B cell (primary cell): ENCODE data around the gene LRRN4.

Source experiments
- EZH2 ChIP-seq: IDR thresholded peaks from 2 replicates; pipeline ENCODE4 v1.6.1; 2012; ENCODE audit warnings: borderline replicate concordance, low read depth, mild to moderate bottlenecking, moderate library complexity, low read length; ENCODE audit not compliant: insufficient read depth, poor library complexity, severe bottlenecking
- TF ChIP-seq, protein P1 (sequence below): fragments of 200-600 bp; IDR thresholded peaks from one replicate; pipeline ENCODE4 v1.8.0; 2022; ENCODE audit warnings: antibody characterized with exemption, mild to moderate bottlenecking

DNA sequence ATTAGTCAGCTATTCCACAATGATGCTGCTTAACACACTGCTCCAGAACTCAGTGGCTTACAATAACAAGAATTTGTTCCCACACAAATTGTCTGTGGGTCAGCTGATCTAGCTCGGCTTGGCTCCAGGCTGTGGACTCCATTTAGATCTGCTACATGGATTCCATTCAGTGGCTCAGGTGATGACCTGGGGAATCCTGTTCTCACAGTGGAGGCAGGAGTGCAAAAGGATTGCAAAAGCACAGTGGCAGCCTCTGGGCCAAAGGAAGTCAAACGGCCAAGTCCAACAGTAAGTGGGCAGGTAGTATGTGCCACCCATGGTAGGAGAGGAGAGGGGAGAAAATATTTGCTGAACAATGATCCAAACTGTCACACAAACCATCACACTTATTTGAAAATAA is 15.8 kb upstream of the LRRN4 start:
- TF ChIP-seq, protein P1, sequence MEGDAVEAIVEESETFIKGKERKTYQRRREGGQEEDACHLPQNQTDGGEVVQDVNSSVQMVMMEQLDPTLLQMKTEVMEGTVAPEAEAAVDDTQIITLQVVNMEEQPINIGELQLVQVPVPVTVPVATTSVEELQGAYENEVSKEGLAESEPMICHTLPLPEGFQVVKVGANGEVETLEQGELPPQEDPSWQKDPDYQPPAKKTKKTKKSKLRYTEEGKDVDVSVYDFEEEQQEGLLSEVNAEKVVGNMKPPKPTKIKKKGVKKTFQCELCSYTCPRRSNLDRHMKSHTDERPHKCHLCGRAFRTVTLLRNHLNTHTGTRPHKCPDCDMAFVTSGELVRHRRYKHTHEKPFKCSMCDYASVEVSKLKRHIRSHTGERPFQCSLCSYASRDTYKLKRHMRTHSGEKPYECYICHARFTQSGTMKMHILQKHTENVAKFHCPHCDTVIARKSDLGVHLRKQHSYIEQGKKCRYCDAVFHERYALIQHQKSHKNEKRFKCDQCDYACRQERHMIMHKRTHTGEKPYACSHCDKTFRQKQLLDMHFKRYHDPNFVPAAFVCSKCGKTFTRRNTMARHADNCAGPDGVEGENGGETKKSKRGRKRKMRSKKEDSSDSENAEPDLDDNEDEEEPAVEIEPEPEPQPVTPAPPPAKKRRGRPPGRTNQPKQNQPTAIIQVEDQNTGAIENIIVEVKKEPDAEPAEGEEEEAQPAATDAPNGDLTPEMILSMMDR: no peak
- no peak for TF ChIP-seq EZH2
